HepG2 (cell line): Measurements from ENCODE around the gene RNF125. TPM values are rescaled to one million over a fixed set of nuclear protein-coding genes. Genes with fewer than 3 reads are reported as not detected.
A peak's percentile ranks its signal among the peaks of the same experiment; 100 is the strongest.

ENCODE experiments used
- ADNP ChIP-seq: sonication (generic); formaldehyde crosslinking; IDR thresholded peaks from 2 replicates; pipeline ENCODE4 v1.4.0; 2020; ENCODE audit warnings: missing genetic modification reagents
- FOXO1 ChIP-seq: sonication (generic); formaldehyde crosslinking; IDR thresholded peaks from 2 replicates; pipeline ENCODE4 v1.4.0; 2020; ENCODE audit warnings: missing genetic modification reagents
- HMGXB3 ChIP-seq: sonication (generic); formaldehyde crosslinking; IDR thresholded peaks from 2 replicates; pipeline ENCODE4 v1.4.0; 2020; ENCODE audit warnings: missing genetic modification reagents, borderline replicate concordance
- ZBTB39 ChIP-seq: sonication (generic); formaldehyde crosslinking; IDR thresholded peaks from 2 replicates; pipeline ENCODE4 v1.5.0; 2020; ENCODE audit warnings: missing genetic modification reagents
- ZGPAT ChIP-seq: IDR thresholded peaks from 2 replicates; pipeline ENCODE4 v1.6.1; 2016; ENCODE audit warnings: mild to moderate bottlenecking
- ZHX2 ChIP-seq, 2 experiments: sonication (generic) in 1 of 2; formaldehyde crosslinking in 1 of 2; IDR thresholded peaks; 2 replicates each; pipeline versions ENCODE4 v1.6.1 to v1.9.0; 2014 to 2022; ENCODE audit warnings: antibody characterized with exemption in 1 of 2, borderline replicate concordance in 1 of 2, inconsistent platforms in 1 of 2, low read depth in 1 of 2, missing genetic modification reagents in 1 of 2
- ZNF101 ChIP-seq: sonication (generic); formaldehyde crosslinking; IDR thresholded peaks from 2 replicates; pipeline ENCODE4 v1.4.0; 2020; ENCODE audit warnings: mild to moderate bottlenecking, low read depth, missing genetic modification reagents, borderline replicate concordance
- ZNF205 ChIP-seq: IDR thresholded peaks from 2 replicates; pipeline ENCODE4 v1.6.1; 2018; ENCODE audit warnings: missing biosample characterization, missing genetic modification reagents
- ZNF281 ChIP-seq: sonication (generic); formaldehyde crosslinking; IDR thresholded peaks from 2 replicates; pipeline ENCODE4 v1.4.0; 2020; ENCODE audit warnings: missing genetic modification reagents, borderline replicate concordance
- ZNF777 ChIP-seq: sonication (generic); formaldehyde crosslinking; IDR thresholded peaks from 2 replicates; pipeline ENCODE4 v1.4.0; 2020; ENCODE audit warnings: missing genetic modification reagents
- polyA plus RNA-seq, 8 experiments: library from polyadenylated mRNA; depleted of rRNA in 3 of 8; stranded (reverse) in 7 of 8; unstranded in 1 of 8; fragments of >200 nt; fragmentation: Illumina TruSeq in 4 of 8; extraction: Trizol in 4 of 8; gene quantifications; 2 replicates each; pipeline versions ENCODE4 v1.2.1 to v1.2.3, GENCODE V29; 2011 to 2016; ENCODE audit warnings: low read depth in 4 of 8, missing spikeins in 1 of 8, mixed read lengths in 1 of 8; ENCODE audit not compliant: insufficient read depth in 1 of 8
- total RNA-seq, 5 experiments: library from RNA; depleted of rRNA; stranded (reverse); fragments of >200 nt; fragmentation: Illumina TruSeq; extraction: Trizol; gene quantifications; 2 replicates each; pipeline ENCODE4 v1.2.3, GENCODE V29; 2016; ENCODE audit warnings: low read depth in 1 of 5

RNF125 gene
- total and polyA plus RNA-seq, 2 of the 13 experiments (the other 11 are each of a cell fraction or from before 2014, with no cell fraction given) = 0.58 to 1.8 TPM

GRCh38 chr18:32019251-32019948, 775 bp downstream of the RNF125 start (continued):
- TF ChIP-seq ZHX2 (IDR thresholded peaks at IDR 0.05; ENCODE audit: low read depth) = peak; percentile 43; the same call in 1 of the 2 replicates
- TF ChIP-seq ZHX2 (CRISPR knock-in tag; IDR thresholded peaks at IDR 0.05; ENCODE audit: borderline replicate concordance) = no peak
- no peak for TF ChIP-seq HMGXB3 (CRISPR knock-in tag)
- no peak for TF ChIP-seq ZNF101 (CRISPR knock-in tag)
- no peak for TF ChIP-seq ADNP (CRISPR knock-in tag)
- no peak for TF ChIP-seq ZBTB39 (CRISPR knock-in tag)
- TF ChIP-seq ZNF777 = peak; percentile 1; the same call in 1 of the 2 replicates
- TF ChIP-seq ZNF281 (CRISPR knock-in tag) = peak; percentile 84
- TF ChIP-seq ZGPAT (CRISPR knock-in tag) = peak; percentile 45; the same call in 1 of the 2 replicates
- peak; percentile 66; the same call in 1 of the 2 replicates for TF ChIP-seq FOXO1 (CRISPR knock-in tag)
- TF ChIP-seq ZNF205 (CRISPR knock-in tag) = no peak
